Neural cell (in vitro differentiated cells): ENCODE results near the gene OAS3.

Source experiments
- CTCF ChIP-seq: fragments of 450-650 bp; IDR thresholded peaks from 2 replicates; pipeline ENCODE4 v1.5.1; 2014; ENCODE audit warnings: antibody characterized with exemption, mild to moderate bottlenecking, moderate library complexity; ENCODE audit not compliant: poor library complexity, severe bottlenecking
- EP300 ChIP-seq: fragments of 450-650 bp; conservative IDR thresholded peaks from 2 replicates; pipeline ENCODE4 v1.6.1; 2014; ENCODE audit warnings: antibody characterized with exemption, mild to moderate bottlenecking, moderate library complexity; ENCODE audit not compliant: poor library complexity, severe bottlenecking
- EZH2 ChIP-seq: fragments of 200-600, 300-800 bp; shearing (Covaris generic), sonication (generic); IDR thresholded peaks from 2 replicates; pipeline ENCODE4 v1.6.1; 2014; ENCODE audit warnings: antibody characterized with exemption, low read length, borderline replicate concordance, mild to moderate bottlenecking; ENCODE audit not compliant: insufficient read depth, poor library complexity, severe bottlenecking
- POLR2AphosphoS5 ChIP-seq: IDR thresholded peaks from 2 replicates; pipeline ENCODE4 v1.6.1; 2012
- RAD21 ChIP-seq: fragments of 450-650 bp; conservative IDR thresholded peaks from 2 replicates; pipeline ENCODE4 v1.6.1; 2014; ENCODE audit warnings: antibody characterized with exemption, mild to moderate bottlenecking, moderate library complexity
- REST ChIP-seq: IDR thresholded peaks from 2 replicates; pipeline ENCODE4 v1.6.1; 2012; ENCODE audit warnings: borderline replicate concordance
- SMC3 ChIP-seq: fragments of 450-650 bp; conservative IDR thresholded peaks from 2 replicates; pipeline ENCODE4 v1.6.1; 2014; ENCODE audit warnings: antibody characterized with exemption, mild to moderate bottlenecking, moderate library complexity; ENCODE audit not compliant: poor library complexity
- TAF1 ChIP-seq: IDR thresholded peaks from 2 replicates; pipeline ENCODE4 v1.6.1; 2012; ENCODE audit warnings: low read depth

GRCh38 chr12:112978163-112979040 lies 40.1 kb downstream of the OAS3 start, which contains the start of gene OAS2:
- TF ChIP-seq CTCF (no peak), EZH2 (no peak), POLR2AphosphoS5 (no peak), RAD21 (no peak), REST (no peak), TAF1 (no peak), SMC3 (no peak), EP300 (no peak)
